ENCODE measurements around the gene TENM3.

Gene TENM3

DNA sequence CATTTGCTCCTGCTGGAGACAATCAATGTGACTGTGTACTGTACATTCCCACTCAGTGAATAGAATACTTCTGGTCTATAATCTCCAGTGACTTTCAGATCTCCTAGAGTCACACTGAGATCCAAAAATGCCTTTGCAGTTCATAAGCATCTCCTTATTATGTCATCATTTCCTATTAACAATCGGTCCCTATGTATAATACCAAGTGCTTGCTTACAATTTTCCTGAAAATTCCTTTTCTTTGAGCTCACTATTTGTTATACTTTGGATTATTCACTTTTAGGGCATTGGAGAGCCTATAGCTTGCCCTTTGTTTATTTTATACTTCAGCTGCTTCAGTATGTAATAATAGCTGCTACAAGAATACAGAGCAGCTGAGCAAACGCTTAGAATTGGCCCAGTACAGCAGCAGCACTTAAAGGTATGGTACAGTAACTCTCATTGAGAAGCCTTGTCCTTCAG, 361.0 kb downstream of the TENM3 start:
- TF ChIP-seq, protein P1, sequence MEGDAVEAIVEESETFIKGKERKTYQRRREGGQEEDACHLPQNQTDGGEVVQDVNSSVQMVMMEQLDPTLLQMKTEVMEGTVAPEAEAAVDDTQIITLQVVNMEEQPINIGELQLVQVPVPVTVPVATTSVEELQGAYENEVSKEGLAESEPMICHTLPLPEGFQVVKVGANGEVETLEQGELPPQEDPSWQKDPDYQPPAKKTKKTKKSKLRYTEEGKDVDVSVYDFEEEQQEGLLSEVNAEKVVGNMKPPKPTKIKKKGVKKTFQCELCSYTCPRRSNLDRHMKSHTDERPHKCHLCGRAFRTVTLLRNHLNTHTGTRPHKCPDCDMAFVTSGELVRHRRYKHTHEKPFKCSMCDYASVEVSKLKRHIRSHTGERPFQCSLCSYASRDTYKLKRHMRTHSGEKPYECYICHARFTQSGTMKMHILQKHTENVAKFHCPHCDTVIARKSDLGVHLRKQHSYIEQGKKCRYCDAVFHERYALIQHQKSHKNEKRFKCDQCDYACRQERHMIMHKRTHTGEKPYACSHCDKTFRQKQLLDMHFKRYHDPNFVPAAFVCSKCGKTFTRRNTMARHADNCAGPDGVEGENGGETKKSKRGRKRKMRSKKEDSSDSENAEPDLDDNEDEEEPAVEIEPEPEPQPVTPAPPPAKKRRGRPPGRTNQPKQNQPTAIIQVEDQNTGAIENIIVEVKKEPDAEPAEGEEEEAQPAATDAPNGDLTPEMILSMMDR (conservative IDR thresholded peaks at IDR 0.05; ENCODE audit: low read depth), result no peak
- DNase-seq (ENCODE audit: low spot score), result no peak
- no peak overlapping the region for H3K27ac ChIP-seq
- ChIA-PET POLR2A (ENCODE audit: low non-redundant PET) (no interaction called here), CTCF (no interaction called here)

DNA sequence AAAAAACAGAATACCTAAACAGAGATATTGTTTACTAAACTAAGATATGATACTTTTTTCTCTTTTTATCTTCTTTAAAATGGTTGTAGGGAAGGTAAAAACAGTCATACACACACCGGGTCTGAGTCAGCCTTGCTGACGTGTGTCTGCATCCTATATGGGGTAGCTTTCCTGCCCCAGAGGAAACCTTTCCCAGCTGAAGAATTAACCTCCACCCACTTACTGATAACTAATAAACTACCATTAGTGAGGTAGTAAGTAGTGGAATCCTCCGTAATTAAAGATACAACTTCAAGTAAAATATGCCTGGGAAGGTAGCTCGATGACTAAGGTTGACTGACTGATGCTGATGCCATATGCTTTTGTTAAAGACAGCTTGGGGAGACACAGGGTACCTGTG, 361.8 kb downstream of the TENM3 start:
- DNase-seq (ENCODE audit: low spot score), result peak; percentile 1
- POLR2A ChIA-PET (ENCODE audit: low non-redundant PET), result no interaction called here
- no peak overlapping the region for H3K27ac ChIP-seq
- TF ChIP-seq, protein P1 (conservative IDR thresholded peaks at IDR 0.05; ENCODE audit: low read depth), result no peak
- CTCF ChIA-PET, result no interaction called here

DNA sequence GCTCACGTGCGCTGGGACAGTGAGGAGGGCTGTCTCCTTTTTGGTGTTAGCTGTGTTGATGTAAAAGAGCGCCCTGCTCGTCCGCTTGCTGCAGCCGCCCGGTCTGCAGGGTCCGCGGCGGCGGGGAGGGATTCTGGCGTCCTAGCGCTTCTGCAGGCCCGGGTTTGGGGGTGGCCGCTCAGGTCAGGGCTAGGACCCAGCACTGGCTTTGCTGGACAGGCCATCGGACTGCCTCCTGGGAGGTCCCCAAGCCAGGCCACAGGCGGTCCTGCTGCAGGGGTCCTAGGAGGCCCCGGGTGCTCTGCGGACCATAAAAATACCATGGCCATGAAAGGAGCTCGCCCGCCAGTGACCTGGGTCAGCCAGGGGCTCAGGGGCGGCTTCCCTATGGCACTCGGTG, 365.3 kb downstream of the TENM3 start:
- no peak for DNase-seq (ENCODE audit: low spot score)
- TF ChIP-seq, protein P1 (conservative IDR thresholded peaks at IDR 0.05; ENCODE audit: low read depth), result no peak
- no peak overlapping the region for H3K27ac ChIP-seq
- POLR2A ChIA-PET (ENCODE audit: low non-redundant PET), result no interaction called here
- CTCF ChIA-PET, result no interaction called here

DNA sequence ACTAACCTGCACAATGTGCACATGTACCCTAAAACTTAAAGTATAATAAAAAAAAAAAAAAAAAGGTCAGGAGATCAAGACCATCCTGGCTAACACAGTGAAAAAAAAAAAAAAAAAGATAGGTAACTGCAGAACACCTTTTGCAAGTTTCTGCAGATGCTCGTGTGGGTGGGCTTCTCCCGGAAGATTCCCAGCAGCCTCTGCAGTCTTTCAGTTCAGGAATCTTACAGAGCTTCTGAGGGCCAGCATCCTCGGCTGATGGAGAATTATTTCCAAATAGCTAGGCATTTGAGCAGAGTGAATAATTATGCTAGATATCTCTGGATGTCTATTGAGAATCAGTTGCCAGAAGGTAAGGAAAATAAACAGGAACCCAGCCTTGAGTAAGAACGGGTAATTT, 373.3 kb downstream of the TENM3 start:
- POLR2A ChIA-PET (ENCODE audit: low non-redundant PET), result no interaction called here
- H3K27ac ChIP-seq, result no peak overlapping the region
- DNase-seq (ENCODE audit: low spot score), result no peak
- CTCF ChIA-PET, result no interaction called here
- TF ChIP-seq, protein P1 (conservative IDR thresholded peaks at IDR 0.05; ENCODE audit: low read depth), result no peak

DNA sequence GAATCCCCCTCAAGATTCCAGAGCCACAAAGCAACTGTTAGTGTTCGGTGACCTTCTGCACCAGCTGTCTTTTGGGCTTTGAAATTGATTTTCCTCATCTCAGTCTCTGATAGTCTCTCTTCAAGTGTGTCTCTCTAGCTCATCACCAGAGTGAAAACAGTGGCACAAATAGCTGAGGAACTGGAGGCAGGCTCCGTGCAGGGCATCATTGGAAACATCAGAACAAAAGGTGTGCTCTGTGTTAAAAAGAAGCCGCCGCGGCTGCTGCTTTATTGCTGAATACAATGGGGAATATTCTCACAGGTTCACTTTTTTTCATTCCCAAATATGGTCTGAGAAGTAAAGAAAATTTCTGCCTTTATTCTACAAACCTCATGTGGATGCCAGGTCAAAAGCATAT, 376.5 kb downstream of the TENM3 start:
- ChIA-PET POLR2A (ENCODE audit: low non-redundant PET) (no interaction called here), CTCF (interaction anchor here (0.6 kb wide), 1 partner anchor 394 kb away, joined by 4 read pairs; no protein-coding TSS in a partner anchor)
- TF ChIP-seq, protein P1 (conservative IDR thresholded peaks at IDR 0.05; ENCODE audit: low read depth), result no peak
- no peak overlapping the region for H3K27ac ChIP-seq
- no peak for DNase-seq (ENCODE audit: low spot score)

DNA sequence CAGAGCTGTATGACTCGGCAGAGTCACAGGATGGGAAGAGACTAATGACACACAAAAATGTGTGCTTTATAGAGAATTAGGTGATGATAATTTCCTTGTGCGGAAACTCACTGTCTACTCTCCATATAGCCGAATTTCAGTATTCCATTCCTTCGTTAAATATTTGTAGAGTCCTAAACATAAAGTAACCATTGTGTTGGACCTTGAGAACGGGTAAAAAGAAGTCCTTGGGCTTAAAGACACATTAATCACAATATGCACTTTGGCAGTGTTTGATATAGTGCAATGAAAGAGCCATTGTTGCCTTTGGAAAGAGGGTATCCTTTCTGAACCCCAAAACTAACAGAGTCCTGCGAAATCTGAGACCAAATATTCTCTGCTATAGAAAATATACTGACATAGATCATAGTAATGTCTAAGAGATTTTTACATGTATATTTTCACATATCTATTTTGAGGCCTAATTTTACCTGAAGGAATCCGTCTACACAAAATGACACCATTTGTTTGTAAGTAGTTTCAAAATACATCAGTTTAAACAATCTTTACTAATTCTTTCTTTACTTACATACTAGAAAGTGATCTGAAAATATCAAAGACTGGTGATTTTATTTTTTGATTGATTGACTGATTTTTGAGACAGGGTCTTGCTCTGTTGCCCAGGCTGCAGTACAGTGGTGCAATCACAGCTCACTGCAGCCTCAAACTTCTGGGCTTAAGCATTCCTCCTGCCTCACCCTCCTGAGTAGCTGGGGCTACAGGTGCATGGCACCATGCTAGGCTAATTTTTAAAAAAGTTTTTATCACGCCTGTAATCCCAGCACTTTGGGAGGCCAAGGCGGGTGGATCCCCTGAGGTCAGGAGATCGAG, 377.1 kb downstream of the TENM3 start:
- POLR2A ChIA-PET (ENCODE audit: low non-redundant PET), result no interaction called here
- DNase-seq (ENCODE audit: low spot score), result no peak

More for the DNA sequence above, 377.1 kb downstream of the TENM3 start:
- CTCF ChIA-PET, result interaction anchor here (0.6 kb wide), 1 partner anchor 393 kb away, joined by 4 read pairs; no protein-coding TSS in a partner anchor
- TF ChIP-seq, protein P1 (conservative IDR thresholded peaks at IDR 0.05; ENCODE audit: low read depth), result no peak
- H3K27ac ChIP-seq, result no peak overlapping the region

Data from RWPE1 (cell line).